ENCODE results near the gene NLGN3.
"Not testable (repeated sequence)": the region's sequence is repeated elsewhere in the genome, so short reads cannot be mapped to it uniquely, and the experiment has no call there.

The NLGN3 gene

DNA sequence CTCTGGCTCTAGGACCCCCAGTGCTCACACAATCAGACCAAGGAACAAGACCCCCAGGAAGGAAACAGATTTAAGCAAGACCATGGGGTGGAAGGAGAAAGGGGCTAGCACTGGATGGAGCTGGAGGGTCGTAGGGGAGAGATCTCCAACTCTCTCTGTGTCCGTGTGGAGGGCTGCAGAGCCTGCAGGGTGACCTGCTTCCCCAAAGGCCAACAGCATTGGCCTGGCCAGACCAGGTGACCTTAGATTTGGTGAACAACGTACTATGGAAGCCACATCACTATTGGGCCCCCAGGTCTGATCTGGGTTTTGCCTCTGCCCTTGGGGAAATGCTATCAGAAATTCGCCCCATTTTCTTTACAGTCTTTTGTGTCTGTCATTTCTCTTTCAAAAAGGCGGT lies 26.0 kb downstream of the NLGN3 start:
- ATAC-seq: no peak

DNA sequence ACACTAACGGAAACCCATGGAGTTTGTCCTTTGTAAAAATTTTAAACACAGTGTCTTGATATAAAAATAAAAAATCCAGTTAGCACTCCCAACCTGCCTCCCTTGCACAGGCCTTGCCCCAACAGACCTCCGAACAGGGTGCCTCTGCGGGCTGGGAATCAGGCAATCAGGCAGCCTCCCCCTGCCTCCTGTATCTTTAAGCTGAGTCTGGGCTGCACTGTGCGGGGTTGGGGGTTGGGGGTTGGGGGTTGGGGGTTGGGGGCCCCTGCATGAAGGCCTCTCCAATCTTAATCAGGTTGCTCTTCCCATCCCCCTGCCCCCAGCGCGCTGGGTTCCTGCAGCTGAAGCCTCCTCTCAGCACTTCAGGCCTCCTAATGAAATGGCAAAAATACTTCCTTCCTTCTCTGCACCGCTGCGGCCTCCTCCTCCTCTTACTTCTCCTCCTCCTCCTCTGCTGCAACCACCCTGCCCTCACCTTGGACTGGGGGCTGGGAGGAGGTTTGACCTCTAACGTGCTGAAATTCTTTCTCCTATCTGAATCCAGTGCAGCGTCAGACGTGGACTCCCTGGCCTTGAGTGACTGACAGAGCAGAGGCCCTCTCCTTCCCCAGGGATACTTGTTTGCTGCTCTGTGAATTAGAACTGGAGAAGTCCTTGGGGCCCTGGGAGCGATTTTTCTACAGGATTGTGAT lies 26.6 kb downstream of the NLGN3 start:
- no peak for ATAC-seq

DNA sequence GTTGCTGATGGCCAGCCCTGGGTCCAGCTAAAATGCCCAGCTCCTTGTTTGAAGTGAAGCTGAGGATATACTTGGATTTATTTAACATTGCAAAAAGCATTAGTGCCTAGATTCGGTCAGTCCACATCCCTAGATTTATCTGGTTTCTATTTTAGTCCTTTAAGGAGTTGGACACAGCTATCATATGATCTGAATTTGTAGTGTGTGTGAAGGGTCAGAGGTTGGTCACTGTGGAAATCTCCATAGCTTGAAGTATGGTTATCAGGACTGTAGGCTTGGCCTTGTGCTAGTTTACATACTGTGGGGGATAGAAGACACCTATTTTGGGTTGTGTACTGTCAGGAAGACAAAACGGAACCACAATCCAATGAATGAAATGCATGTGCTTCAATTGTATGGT lies 28.8 kb downstream of the NLGN3 start:
- no peak for ATAC-seq

DNA sequence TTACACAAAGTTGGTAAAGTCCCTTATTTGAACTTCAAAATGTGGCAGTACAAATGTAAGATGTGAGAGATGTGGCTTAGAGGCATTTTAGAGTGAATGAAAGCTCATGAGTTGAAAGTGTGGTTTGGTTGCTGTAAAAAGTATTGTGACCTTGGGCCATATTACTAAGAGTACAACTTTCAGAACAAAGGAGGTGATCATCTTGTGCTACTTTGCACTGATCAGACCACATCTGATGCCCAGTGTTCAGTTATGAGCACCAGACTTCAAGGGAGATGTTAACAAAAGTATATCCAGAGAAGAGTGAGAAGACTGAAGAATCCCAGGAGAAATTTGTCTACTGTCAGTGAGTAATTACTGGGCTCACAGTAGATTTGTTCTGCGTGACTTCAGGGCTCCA lies 30.2 kb downstream of the NLGN3 start:
- ATAC-seq: peak in 1 of 2 donors; percentile 27

DNA sequence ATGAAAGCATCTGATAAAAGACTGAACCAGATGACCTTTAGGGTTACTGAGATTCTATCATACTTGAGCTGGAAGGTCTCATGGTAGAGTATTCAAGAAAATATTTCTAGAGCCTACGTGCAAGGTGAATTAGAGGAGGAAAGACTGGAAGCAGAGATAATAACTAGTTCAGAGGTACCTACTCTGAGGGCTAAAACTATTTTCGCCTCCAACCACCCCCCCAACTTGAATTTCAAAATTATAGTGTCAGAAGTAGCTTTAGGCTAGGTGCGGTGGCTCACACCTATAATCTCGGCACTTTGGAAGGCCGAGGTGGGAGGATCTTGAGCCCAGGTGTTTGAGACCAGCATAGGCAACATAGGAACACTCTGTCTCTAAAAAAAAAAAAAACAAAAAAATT lies 30.9 kb downstream of the NLGN3 start:
- ATAC-seq: no peak

DNA sequence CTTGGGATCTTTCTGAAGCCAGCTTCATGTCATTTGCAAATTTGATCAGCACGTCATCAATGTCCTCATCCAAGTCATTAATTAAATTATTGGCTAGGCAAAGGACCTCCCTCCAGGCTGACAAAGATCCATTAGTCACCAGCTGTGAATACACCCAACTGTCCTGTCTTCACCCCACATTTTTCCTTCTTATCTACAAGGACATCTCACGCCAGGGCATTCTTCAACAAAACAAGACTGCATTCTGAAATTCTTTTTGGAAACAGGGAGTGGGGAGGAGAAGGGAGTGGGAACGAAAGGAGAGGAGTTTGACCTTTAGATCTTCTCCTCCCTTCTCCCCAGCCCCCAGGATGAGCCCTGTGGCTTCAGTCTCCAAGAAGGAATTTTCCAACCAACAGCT lies 32.7 kb downstream of the NLGN3 start:
- ATAC-seq: no peak

DNA sequence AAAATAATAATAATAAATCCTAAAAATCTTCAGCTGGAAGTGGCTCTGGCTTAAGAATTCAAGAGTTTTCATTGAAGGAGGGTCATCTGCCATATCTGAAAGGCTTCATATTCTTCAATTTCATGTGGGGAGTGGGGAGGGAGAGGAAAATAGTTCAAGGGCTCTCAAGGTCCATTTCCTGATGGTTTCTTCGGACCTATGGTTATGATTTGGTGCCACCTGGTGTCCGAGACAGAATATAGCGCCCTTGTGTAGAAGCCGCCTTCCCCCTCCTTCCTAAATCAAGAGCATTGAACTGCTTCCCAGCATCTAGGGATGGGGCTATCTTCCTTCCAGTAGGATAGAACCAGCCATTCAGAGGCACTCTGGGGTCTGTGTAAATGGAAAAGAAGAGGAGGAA lies 34.3 kb downstream of the NLGN3 start:
- ATAC-seq: no peak

DNA sequence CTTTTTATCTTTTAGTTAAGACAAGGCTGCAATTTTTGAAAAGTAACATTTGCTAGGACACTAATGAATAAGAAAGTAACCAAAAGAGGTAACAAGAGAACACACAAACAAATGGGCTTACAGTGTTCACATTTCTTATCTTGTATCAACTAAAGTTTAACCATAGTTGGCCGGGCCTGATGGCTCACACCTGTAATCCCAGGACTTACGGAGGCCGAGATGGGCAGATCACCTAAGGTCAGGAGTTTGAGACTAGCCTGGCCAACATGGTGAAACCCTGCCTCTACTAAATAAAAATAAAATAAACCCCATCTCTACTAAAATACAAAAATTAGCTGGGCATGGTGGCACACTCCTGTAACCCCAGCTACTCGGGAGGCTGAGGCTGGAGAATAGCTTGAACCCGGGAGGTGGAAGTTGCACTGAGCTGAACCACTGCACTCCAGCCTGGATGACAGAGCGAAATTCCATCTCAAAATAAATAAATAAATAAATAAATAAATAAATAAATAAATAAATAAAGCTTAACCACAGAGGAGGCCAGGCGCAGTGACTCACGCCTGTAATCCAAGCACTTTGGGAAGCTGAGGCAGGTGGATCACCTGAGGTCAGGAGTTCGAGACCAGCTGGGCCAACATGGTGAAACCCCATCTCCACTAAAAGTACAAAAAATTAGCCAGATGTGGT lies 36.1 kb downstream of the NLGN3 start:
- not testable (repeated sequence) for ATAC-seq

DNA sequence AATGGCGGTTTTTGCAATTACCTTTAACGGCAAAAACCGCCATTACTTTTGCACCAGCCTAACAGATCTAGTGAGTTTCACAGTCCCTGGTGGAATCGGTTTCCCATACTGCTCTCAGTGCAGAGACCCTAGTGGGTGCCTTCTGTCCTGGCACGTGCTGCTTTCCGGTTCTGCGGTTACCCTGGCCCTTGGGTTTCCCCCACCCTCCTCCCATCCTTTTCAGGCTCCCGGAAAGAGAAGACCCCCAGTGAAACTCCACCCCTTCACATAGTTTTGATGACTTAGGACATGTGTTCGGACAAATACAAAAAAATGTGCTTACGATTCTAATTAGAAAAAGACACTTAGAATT lies 36.9 kb downstream of the NLGN3 start:
- peak; percentile 39 to 52 for ATAC-seq

DNA sequence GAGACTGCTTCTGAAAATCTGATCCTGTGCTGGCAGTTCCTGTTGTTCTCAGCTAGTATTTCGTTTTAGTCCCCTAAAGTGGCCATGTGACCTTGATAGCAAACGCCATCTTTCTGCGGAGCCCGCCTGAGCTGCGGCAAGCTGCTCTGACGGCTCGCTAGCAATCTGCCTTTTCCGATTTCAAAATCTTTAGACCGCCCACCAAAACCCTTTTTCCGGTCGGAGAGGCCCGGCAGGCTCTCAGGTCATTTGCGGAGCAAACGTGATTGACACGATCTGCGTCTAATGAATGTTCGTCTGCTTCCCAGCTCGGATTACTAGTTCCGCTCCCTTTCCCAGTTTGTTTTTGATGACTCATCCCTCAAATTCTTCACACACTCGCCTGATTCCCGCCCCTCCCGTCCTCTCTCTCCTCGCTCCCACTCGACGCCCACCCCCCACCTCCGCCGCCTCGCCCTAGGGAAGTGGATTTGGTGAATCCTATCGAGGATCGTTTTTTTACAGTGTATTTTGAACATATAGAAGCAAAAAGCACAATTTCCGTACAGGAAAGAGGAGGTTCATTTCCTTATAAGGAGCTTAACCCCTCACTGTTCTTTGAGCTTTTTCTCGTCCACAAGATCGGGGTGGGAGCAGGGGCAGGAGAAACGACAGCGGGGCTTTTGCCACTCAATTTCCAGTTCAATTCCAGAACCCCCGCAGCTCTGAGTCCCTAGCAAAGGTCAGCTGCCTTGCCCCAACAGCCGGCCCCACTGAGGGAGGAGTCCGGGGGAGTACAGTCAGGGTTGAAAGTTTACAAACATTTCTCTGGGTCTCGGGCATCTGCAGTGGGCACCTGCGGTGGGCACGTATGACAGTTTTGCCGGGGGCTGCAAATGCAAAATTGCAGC lies 37.5 kb downstream of the NLGN3 start:
- peak; percentile 93 to 96 for ATAC-seq

DNA sequence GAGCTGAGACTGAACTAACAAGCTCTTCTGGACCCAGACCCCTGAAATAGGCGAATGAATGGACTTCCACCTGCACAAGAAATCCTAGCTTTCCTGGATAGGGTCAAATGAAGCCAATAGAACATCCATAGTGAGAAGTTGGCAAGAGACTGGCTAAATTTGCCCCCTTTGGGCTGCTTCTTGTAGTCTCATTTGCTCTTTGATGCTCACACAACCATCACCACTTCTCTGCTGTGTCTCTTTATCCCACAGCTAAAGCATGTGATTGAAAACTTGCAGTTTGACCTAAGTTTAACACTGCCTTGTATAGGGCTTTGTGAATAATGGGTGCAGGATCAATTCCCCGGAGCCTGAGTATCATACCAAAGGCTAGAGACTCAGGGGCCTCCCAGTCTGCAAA lies 38.2 kb downstream of the NLGN3 start:
- no peak for ATAC-seq

DNA sequence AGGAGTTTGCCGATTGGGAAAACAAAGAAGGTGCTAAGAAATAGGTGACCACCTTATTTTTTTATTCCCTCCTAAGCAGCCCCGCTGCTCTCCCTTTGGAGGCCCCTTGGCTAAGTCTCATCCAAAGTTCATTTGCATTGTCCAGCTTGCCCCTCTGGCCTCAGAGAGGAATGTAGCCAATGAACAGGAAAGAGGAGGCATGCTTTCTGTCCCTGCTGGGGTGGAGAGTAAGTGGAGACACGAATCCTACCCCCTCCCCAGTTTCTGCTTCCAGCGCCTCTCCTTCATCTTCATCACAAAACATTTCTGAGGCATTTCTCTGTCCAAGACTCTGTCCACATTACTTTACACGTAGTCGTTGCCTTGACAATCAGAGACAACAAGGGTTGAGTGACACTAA lies 38.7 kb downstream of the NLGN3 start:
- no peak for ATAC-seq

DNA sequence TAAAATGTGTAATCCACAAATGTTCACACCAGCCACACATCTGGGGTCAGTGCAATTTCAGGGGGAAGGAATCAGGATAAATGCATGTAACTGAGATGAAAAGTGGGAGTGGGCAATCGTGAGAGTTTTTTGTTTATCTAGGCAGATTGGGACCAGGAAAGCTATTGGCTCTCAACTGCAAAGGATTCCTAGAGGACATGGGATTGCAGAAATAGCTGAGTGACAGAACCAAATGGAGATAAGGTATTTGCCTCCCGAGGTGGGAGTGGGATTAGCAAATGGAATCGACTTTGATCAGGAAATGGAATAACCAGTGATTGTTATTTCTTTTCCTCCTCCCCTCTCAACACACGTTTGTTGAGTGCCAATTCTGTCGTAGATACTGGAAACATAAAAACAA lies 39.5 kb downstream of the NLGN3 start:
- ATAC-seq: no peak

DNA sequence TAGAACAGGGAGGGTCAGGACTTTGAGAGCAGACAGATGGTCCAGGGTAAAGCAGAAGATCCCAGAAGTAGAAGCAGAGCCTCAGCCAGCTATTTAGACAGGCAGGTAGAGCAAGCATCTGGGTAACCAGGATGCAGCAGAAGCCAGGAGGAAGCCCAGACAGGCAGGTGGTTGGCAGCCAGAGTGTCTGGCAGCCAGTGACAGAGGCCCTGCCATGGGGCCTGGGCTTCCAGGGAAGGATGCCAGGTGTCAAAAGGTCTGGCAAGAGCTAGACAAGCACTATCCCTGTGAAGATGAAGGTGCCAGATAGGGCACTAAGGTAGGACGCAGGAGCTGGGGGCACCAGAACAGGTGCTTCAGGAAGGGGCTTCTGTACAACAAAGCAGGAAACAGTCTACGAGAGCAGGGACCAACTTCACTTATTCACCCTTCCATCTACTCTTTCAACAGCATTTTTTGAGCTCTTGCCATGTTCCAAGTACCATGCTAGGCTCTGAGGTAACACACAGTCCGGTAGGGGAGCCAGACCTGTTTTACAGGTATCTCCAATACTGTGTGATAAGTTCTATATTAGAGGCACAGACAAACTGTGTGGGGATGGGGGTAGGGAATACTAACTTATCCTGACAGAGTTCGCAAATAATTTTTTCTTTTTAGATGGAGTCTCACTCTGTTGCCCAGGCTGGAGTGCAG lies 40.3 kb downstream of the NLGN3 start:
- no peak for ATAC-seq

DNA sequence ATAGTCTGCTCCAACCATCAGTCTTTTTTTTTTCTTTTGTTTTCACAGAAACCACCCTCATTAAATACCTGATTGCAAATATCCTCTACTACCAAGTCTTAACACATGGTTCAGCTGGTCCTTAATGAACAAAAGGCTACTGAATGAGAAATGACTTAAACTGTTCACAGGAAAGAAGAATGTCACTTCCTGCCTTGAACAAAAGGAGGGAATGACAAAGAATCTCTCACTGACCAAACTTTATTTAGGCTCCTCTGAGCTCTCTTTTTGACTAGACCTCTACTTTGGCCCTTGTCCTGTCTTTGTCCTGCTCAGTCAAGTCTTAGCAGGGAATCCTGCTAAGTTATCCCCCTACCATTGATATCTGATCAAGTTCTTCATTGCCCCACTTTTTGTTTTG lies 46.6 kb downstream of the NLGN3 start:
- ATAC-seq: no peak

DNA sequence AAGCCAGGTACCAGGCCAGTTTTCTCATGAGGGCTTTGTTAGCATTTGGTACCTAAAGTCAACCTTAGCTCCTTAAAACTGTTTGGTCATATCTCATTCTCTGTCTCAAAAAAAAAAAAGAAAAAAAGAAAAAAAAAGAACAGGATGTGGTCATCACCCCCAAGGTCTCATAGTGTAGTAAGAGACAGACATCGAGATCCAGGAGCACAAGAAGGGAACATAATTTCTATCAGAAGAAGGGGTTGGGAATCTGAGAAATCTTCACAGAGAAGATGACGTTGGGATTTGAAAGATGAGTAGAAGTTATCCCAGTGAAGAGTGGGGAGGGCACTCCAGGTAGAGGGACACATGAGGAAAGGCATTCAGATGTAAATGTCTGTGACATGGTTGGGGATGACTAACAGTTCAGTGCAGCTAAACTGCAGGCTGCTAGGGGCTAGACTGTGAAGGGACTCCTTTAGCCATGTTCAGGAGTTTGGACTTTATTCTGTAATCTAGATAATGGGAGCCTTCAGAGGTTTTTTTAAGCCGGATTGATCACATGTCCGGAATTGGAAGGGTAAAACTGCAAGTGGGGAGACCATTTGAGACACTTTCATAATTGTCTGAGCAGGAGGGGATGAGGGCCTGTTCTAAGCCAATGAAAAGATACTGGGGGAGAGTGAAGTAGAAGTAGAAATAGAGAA lies 51.5 kb downstream of the NLGN3 start:
- peak; percentile 81 to 85 for ATAC-seq

DNA sequence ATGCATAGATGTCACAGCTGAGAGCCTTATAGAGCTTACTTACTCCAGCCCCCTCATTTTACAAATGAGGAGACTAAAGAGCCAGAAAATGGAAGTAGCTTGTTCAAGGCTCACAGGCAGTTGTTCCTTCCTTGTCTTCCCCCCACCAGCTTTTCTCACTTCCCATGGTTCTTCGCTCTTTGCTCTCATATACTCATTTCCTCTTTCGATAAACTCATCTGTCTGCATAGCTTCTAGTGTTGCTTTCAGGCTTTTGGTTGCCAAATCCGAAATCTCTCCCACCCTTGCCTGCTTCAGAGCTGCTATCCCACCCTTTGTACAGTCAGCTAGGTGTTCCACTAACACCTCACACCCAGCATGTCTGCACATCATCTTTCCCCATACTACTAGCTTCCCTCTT lies 53.4 kb downstream of the NLGN3 start:
- ATAC-seq: peak; percentile 54 to 59

DNA sequence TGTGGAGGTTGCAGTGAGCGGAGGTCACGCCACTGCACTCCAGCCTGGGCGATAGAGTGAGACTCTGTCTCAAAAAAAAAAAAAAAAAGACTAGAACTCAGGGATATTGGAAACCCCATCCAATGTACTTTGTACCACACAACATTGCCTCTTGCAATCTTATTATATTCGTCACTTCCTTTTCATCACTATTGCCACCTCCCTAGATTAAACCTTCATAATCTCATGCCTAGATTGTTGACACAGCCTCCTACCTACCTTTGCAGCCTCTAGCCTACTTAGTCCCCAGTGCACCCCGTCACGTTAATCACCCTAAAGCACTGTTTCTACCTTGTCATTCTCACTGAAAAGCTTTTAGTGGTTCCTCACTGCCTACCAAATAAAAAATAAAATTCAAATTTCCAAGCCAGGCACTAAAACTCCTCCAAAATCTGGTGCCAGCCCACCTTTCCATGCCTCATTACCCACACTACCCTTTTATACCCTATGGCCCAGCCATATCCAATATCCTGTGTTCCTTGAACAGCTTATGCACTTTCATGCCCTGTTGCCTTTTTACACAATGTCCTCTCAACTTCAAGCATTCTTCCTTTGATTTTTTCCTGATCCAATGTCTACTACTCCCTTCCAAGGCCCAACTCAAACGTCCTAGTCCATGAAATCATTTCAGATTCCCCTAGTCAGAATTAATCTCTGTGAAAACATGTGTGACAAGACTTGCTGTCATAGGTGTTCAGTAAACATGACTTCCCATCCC lies 54.8 kb downstream of the NLGN3 start:
- no peak for ATAC-seq

DNA sequence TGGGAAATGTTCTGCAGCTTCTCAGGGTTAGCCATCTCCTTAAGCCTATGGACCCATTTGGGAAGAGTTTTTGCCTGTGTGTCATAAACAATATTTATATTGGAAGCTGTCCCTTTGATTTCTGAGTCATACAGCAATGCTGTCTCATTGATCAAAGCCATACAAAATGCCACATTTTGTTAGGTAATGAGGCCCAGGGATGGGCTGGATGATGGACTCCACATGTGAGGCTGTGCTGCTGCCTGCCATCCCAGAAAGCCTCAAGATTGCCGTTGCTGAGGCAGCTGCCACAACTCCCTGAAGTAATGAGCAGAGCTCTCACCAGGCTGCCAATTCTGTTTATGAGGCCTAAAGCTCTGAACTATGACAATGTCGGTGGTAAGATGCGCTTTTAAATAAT lies 66.2 kb downstream of the NLGN3 start:
- ATAC-seq: no peak

DNA sequence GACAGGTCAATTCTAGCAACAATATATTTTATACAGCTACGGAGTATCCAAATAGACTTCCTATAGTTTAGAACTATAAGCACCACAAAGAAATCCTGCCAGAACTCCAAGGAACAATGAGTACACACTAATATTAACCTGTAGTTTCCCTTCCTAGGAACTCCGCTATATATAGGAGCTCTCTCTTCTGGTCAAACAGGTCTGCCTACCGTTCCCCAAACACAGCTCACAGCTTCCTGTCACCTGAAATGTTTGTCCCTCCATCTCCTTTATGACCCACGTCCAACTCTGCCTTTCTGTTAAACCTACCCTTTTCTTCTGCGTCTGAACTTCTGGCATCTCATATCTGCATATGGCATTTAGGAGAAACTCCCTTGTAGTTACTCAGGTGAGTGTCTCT lies 67.9 kb downstream of the NLGN3 start:
- ATAC-seq: no peak

DNA sequence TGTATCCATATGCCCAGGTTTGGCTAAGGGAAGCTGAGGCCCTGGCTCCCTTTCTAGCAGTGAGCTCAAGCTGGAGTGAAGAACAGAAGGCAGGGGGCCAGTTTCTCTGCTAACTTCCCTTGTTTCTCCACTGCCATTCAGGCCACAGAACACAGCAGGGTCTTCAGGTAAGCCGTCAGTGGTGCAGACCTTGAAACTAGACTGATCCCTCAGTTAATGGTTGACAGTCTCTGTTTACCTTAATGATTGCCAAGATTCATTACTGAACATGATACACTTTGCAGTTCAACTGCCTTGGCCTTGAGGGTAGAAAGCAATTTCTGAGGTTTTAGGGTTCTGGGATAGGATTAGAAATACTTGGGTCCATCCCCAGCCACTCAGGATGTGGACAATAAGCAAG lies 69.5 kb downstream of the NLGN3 start:
- ATAC-seq: no peak
